ENCODE measurements around the gene KRT6A. TPM values are rescaled to one million over a fixed set of nuclear protein-coding genes. Genes with fewer than 3 reads are reported as not detected.

KRT6A gene
- total and polyA plus RNA-seq, 2 donors (not counting 1 experiment from before 2014, with no cell fraction given), result 41.1 TPM; not detected in 1

- Histone ChIP-seq H3K27me3 (ENCODE audit: control insufficient read depth, insufficient read depth, low read length) (no peaks in the 10 kb centered on the region), H2AFZ (ENCODE audit: low read length) (no peak overlapping the region), H3K4me2 (ENCODE audit: extremely low read depth, insufficient read depth, low read length) (no peak overlapping the region), H3K36me3 (ENCODE audit: control insufficient read depth, insufficient read depth, low read length) (no peaks in the 10 kb centered on the region), H4K20me1 (ENCODE audit: control insufficient read depth, extremely low read depth, insufficient read depth, low read length) (no peaks in the 10 kb centered on the region), H3K79me2 (ENCODE audit: control insufficient read depth, insufficient read depth, low read length) (no peaks in the 10 kb centered on the region), H3K4me1 (ENCODE audit: control insufficient read depth, extremely low read depth, insufficient read depth, low read length) (no peaks in the 10 kb centered on the region), H3K4me3 (replicated peaks in 1 of 4; ENCODE audit: control extremely low read depth in 1 of 4, insufficient read depth in 1 of 4, low read depth in 3 of 4, low read length in 4 of 4) (no peak overlapping the region), H3K9ac (ENCODE audit: insufficient read depth, low read length) (no peak overlapping the region), H3K27ac (ENCODE audit: insufficient read depth, low read length) (no peak overlapping the region), H3K9me3 (ENCODE audit: control insufficient read depth, insufficient read depth, low read depth, low read length) (no peaks in the 10 kb centered on the region)
- DNase-seq (ENCODE audit: low read depth in 2 of 2), result peak in 1 of 2 donors; percentile 50
- TF ChIP-seq EZH2 (IDR thresholded peaks at IDR 0.05; ENCODE audit: low read length, missing control alignments), result no peak
- TF ChIP-seq CTCF (conservative IDR thresholded peaks at IDR 0.05 in 1 of 2, IDR thresholded peaks at IDR 0.05 in 1 of 2; ENCODE audit: low read depth in 1 of 2, low read length in 2 of 2), result no peak
Observed at GRCh38 chr12:52521568-52522266, 28.7 kb upstream of the KRT6A start.

- Histone ChIP-seq H3K9ac (ENCODE audit: insufficient read depth, low read length) (no peak overlapping the region), H2AFZ (ENCODE audit: low read length) (no peak overlapping the region), H4K20me1 (ENCODE audit: control insufficient read depth, extremely low read depth, insufficient read depth, low read length) (no peaks in the 10 kb centered on the region), H3K79me2 (ENCODE audit: control insufficient read depth, insufficient read depth, low read length) (no peaks in the 10 kb centered on the region), H3K27me3 (ENCODE audit: control insufficient read depth, insufficient read depth, low read length) (no peaks in the 10 kb centered on the region), H3K9me3 (ENCODE audit: control insufficient read depth, insufficient read depth, low read depth, low read length) (no peaks in the 10 kb centered on the region), H3K4me3 (replicated peaks in 1 of 4; ENCODE audit: control extremely low read depth in 1 of 4, insufficient read depth in 1 of 4, low read depth in 3 of 4, low read length in 4 of 4) (no peak overlapping the region), H3K36me3 (ENCODE audit: control insufficient read depth, insufficient read depth, low read length) (no peaks in the 10 kb centered on the region), H3K27ac (ENCODE audit: insufficient read depth, low read length) (no peak overlapping the region), H3K4me1 (ENCODE audit: control insufficient read depth, extremely low read depth, insufficient read depth, low read length) (no peaks in the 10 kb centered on the region), H3K4me2 (ENCODE audit: extremely low read depth, insufficient read depth, low read length) (no peak overlapping the region)
- peak in 1 of 2 donors; percentile 74 for DNase-seq (ENCODE audit: low read depth in 2 of 2)
- TF ChIP-seq CTCF (conservative IDR thresholded peaks at IDR 0.05 in 1 of 2, IDR thresholded peaks at IDR 0.05 in 1 of 2; ENCODE audit: low read depth in 1 of 2, low read length in 2 of 2), result no peak
- no peak for TF ChIP-seq EZH2 (IDR thresholded peaks at IDR 0.05; ENCODE audit: low read length, missing control alignments)
Observed at GRCh38 chr12:52521175-52521567, 28.1 kb upstream of the KRT6A start.

GRCh38 chr12:52519826-52520662 is 27.0 kb upstream of the KRT6A start, which contains the start of gene KRT5:
TSS of gene KRT5 (minus strand) at chr12:52520394. CDS start at chr12:52520296, 98 bp downstream.
- H3K4me3 ChIP-seq (replicated peaks in 1 of 4; ENCODE audit: control extremely low read depth in 1 of 4, insufficient read depth in 1 of 4, low read depth in 3 of 4, low read length in 4 of 4), result no peak within 1 kb of the TSS
- no peaks in the 10 kb centered on the region for H3K27me3 ChIP-seq (ENCODE audit: control insufficient read depth, insufficient read depth, low read length)
- H3K4me2 ChIP-seq (ENCODE audit: extremely low read depth, insufficient read depth, low read length), result no peak within 1 kb of the TSS

More at GRCh38 chr12:52519826-52520662, 27.0 kb upstream of the KRT6A start, which contains the start of gene KRT5:
- H3K79me2 ChIP-seq (ENCODE audit: control insufficient read depth, insufficient read depth, low read length), result no peaks in the 10 kb centered on the region
- no peak within 1 kb of the TSS for H3K27ac ChIP-seq (ENCODE audit: insufficient read depth, low read length)
- DNase-seq (ENCODE audit: low read depth in 2 of 2), result no peak
- H3K9ac ChIP-seq (ENCODE audit: insufficient read depth, low read length), result no peak within 1 kb of the TSS
- H2AFZ ChIP-seq (ENCODE audit: low read length), result no peak within 1 kb of the TSS
- TF ChIP-seq EZH2 (IDR thresholded peaks at IDR 0.05; ENCODE audit: low read length, missing control alignments), result no peak
- no peak for TF ChIP-seq CTCF (conservative IDR thresholded peaks at IDR 0.05 in 1 of 2, IDR thresholded peaks at IDR 0.05 in 1 of 2; ENCODE audit: low read depth in 1 of 2, low read length in 2 of 2)
- H3K36me3 ChIP-seq (ENCODE audit: control insufficient read depth, insufficient read depth, low read length), result no peaks in the 10 kb centered on the region
- no peaks in the 10 kb centered on the region for H3K9me3 ChIP-seq (ENCODE audit: control insufficient read depth, insufficient read depth, low read depth, low read length)
- no peaks in the 10 kb centered on the region for H3K4me1 ChIP-seq (ENCODE audit: control insufficient read depth, extremely low read depth, insufficient read depth, low read length)
- no peaks in the 10 kb centered on the region for H4K20me1 ChIP-seq (ENCODE audit: control insufficient read depth, extremely low read depth, insufficient read depth, low read length)
